Stimulated activated CD8-positive, alpha-beta memory T cell treated with anti-CD3 and anti-CD28 coated beads, Interleukin-15, amount 100 ng/mL, for 48 hours (primary cell): ENCODE measurements around the gene FGF18.
A peak's percentile ranks its signal among the peaks of the same experiment; 100 is the strongest.

Experiments
- DNase-seq, 2 donors: peaks; one replicate each; pipeline ENCODE4 v3.0.0-alpha.2; 2020; ENCODE audit warnings: low read depth in 2 of 2

Gene FGF18

DNA sequence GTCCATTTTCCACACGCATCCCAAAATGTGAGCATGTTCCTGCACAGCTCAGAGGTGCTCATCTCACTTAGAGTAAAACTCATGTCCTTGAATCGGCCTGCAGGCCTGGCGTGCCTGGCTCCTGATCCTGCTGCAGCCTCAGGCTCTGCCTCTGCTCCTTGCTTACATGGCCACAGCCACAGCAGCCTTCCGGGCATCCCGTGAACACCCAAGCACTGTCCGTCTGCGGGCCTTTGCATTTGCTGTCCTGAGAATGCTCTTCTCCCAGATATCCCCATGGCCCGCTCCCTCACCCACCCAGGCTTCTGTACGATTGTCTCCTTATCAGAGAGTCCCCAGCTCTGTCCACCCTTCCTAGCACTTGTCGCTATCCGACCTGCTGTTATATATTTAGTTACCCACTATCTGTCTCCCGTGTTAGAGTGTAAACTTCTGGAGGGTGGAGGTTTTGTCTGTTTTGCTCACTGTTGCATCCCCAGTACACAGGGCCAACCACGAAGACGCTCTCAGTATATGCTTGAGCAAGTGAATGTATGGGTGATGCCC, 21.9 kb downstream of the FGF18 start:
- DNase-seq: no peak

DNA sequence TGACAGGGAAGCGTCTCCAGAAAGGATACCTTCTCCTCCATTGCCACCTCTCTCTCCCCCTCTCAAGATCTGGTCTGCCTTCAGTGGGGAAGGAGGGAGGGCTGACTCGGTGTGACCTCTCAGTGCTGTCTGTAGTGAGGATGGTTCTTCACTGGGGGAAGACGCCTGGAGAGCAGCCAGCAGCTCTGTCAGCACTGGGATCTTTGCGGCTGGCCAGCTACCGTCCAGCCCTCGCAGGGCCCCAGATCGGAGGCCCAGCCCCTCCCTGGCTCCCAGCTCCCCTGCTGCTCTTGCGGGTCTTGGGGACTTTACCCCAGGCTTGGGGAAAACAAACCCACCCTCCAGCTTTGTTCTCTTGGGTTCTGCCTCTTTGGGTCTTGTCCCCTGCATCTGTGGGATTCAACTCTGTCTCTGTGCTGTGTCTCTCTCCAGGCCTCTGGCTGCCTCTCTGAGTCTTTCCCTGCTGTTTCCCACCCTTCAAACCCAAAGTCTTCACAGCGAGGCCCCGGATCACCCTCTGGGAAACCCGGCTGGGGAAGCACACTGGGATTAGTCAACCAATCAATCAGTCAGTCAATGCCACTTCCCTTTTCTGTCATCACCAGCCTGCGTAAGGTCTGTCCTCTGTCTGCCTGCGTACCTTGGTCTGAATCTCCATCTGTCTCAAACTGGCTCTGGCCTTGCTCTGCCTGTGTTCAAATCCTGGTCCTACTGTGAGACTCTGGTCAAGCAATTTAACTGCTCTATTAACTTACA, 23.0 kb downstream of the FGF18 start:
- DNase-seq: no peak

DNA sequence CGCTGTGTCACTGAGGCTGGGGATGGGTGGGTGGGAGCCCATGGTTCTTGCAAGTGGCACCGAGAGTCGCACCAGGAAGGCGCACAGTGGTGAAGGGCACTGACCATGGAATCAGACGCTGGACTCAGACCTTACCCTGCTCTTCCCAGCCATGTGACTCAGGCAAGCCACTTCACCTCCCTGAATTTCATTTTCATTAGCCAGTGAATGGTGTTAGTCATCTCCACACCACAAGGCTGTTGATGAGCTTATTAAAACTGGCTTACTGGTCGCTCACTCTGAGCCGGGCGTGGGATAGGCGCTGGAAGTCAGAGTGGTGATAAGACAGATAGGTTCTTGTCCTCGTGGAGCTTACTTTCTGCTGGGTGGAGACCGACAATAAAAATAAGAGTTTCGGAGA, 25.1 kb downstream of the FGF18 start:
- DNase-seq: no peak

DNA sequence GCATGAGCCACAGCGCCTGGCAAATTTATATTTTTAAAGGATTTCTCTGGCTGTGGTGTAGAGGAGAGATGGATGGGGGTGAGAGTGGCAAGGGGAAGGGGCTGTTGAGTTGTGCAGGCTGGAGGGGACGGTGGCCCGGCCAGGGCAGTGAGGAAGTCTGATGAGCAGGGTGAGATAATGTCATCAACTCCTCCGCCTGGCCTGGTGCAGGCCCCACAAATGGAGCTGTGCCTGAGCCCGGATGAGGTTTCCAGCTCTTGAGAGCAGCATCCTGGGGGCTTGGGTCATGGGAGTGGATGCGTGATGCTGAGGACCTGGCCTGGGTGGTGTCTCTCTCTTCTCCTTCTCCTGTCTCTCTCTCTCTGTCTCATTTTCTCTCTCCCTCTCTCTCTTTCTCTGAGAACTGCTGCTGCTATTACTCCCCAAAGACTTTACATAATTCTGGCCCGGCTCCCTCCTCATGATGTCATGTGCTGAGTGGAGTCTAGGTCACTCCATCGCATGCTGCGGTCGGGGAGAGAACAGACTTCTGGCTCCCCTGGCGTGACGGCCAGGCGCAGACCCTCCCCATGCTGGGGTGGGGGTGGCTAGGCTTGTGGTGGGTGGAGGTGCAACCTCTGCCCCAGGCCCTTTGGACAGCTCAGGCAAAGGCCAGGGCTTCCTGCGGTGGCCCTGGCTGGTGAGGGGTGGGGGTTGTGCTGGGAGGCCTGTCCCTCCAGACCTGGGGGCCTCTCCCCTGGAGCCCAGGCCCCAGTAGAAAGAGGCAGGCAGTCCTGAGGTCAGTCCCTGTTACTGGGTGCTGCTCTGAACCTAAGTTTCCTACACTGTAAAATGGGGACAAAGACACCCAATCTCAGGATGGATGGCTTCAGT, 26.4 kb downstream of the FGF18 start:
- DNase-seq: no peak

DNA sequence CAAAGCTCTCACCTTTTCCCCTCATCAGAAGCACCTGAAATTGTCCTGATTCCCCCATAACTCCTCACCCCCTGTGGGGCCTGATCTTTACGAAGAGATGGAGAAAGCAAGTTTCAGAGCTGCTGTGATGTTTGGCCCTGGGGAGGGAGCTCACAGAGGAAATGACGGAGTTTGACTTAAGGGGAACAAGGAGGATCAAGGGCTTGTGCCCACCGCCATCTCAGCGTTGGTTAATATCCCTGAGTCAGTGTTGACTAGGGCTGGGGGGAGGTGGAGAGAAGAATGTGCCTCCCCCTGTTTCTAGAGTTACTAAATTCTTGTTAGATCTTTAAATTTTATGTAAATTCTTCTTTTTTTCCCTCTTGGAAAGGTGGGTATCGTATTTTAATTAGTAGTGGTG, 27.8 kb downstream of the FGF18 start:
- no peak for DNase-seq

DNA sequence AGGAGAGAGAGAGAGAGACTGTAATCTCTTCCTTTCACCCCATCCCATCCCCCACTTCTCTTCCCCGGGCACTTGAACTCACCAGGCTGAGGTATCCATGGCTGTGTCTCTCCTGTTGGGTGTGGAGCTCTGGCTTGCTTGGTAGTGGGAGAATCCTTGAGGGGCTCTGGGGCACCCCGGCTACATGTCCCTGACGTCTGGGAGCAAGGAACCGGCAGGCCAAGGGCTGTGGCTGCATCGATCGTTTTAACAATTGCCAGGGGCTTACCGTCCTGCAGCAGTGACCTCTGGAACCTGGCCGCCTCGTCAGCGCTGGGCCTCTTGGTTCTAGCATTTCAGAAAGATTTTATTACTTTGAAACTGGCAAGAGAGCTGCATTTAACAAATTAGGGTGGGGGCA, 30.0 kb downstream of the FGF18 start:
- DNase-seq: no peak

DNA sequence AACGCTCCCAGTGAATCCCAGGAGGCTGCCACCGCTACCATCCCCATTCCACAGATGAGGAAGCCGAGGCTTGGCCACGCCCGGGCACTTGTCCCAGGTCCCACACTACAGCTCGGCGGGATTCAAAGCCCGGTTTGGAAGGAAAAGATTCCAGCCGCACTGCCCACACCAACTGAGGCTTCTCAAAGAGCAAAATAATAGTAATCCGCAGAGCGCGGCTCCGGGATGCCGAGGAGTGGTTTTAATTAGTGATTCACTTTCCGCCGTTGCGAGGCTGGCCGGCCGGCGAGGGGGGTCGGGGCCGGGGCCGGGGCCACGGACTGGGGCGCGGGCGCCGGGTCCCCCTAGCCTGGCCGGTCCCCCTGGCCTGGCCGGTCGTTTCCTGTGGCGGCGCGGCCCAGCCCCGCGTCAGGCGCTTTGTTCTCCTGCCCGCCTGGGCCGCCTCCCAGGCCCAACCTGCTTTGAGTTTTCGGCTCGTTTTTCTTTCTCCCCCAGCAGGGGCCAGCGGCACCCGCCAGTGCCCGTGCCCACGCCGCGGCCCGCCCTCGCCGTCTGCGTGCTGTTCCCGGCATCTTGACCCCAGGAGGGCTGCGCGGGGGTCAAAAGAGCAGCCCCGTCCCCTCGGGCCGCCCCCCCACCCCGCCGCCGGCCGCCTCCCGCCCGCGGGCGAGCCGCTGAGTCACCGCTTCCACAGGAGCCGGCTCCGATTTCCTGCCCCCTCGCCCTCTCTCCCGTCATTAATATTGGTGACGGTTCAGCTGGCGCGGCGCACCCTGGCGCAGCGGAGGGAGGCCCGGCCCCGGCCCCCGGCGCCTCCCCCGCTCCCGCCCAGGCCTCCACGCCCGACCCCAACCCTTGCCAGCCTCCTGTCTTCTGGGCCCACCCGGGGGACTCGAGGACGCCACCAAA, 31.2 kb downstream of the FGF18 start:
- DNase-seq: peak; percentile 3 to 6

DNA sequence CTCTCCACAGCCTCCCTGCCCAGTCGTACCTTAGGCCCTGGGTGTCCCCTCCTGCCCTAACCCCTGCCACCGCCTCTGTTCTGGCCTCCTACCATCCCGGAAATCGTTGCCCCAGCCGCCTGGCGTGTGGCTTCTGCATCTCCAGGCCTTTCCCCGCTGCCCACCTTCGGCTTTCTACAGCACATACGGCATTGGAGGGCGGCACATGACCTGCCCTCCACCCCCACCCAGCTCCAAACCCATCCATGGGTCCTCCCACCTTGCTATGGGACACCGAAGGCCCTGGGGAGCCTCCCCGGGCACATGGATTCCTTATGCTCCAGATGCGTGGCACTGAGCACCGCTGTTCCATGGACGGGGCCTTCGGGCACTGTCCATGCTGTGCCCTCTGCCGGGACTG, 32.0 kb downstream of the FGF18 start:
- no peak for DNase-seq

DNA sequence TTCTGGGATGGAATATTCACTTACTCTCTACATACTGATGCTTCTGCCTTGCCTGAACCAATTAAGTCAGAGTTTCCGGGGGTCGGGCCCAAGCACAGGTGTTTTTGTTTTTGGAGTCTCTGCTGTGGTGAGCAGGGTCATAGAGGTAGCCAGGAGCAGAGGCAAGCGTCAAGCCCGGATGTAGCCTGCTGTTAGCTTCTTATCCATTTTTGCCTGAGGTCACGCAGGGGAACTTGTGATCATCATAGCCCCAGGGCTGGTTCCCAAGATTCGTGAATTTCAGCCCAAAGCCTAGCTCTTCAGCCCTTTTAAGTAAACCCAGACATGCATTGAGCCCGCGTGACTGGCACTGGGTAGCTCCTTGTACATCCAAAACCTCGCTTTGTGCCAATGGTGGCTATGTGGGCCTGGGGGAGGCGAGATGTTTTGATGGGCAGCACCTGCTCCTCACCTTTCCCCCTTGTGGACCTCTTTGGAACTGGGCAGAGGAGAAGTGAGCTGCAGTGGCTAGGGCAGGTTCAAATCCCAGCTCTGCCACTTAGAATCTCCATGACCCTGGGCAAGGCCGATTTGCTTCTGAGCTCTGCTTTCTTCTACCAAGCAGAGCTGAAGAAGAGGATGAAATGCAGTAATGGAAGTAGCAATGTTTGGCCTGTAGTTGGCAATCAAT, 33.7 kb downstream of the FGF18 start:
- no peak for DNase-seq

DNA sequence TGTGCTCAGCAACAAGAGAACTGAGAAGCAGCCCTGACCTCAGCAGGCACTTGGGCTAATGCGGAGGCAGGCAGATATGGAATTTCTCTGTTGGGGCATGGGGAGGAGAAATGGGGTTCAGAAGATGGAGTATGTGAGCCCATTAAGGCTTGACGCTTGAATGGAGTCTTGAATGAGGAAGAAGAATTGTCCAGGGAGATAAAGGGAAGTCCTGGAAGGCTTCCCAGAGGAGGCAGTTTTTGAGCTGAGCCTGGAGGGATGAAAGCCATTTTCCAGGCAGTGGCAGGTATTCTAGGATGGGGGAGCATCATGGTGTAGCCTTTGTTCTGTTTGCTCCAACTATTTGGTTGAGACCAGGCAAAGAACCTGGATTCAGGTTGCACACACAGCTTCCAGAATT, 34.5 kb downstream of the FGF18 start:
- DNase-seq: no peak

DNA sequence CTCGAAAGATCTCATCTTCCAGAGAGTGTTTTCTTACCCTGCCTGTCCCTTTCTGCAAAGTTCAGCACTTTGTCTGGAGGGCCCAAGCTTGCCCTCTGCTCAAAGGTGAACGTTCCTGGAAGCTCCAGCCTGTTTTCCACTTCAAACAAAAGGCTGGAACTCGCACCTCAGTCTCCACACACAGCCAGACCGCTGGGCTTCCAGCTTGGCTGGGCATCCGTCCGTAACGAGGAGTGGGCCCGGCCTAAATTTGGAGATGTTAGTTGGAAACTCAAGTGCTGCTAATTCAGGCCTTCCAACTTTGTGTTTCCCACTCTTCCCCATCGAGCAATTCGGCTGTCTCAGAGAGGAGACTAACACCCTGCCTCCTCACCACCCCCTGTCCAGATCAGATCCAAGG, 35.1 kb downstream of the FGF18 start:
- no peak for DNase-seq

DNA sequence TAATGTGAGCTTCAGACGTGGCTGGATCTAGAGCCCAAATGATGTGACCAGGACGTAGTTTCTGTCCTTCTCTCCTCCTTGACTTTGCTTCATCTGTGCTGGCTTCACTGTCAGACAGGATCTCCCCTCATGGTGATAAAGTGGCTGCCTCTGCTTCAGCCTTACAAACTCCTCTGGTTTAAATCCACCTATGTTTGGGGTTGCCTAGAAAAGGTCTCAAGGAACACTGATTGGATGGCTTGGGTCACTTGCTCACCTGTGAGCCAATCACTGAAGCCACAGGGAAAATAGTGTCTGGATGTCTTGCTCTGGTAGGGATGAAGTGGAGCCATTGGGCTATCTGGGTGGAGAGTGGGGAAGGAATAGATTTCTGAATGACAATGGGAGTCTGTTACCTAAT, 36.1 kb downstream of the FGF18 start:
- DNase-seq: no peak

DNA sequence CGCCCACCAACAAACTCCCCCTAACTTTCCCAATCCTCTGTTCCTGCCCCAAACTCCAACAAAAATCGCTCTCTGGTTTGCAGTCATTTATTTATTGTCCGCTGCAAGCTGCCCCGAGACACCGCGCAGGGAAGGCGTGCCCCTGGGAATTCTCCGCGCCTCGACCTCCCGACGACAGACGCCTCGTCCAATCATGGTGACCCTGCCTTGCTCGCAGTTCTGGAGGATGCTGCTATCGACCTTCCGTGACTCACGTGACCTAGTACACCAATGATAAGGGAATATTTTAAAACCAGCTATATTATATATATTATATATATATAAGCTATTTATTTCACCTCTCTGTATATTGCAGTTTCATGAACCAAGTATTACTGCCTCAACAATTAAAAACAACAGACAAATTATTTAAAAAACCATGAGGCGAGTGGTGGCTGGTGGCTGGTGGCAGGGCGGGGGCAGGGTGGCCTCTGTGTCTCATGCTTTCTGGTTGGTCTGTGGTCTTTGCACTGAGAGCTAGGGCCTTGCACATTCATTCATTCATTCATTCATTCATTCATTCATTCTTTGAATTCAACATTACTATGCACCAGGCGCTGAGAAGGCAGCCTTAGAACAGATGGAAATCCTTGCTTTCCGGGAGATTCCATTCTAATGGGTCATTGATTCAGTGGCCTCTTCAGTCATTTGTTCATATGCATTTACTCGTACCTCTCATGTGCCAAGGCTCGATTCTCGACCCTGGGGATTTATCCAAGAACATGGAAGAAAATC, 37.9 kb downstream of the FGF18 start:
- DNase-seq: no peak

DNA sequence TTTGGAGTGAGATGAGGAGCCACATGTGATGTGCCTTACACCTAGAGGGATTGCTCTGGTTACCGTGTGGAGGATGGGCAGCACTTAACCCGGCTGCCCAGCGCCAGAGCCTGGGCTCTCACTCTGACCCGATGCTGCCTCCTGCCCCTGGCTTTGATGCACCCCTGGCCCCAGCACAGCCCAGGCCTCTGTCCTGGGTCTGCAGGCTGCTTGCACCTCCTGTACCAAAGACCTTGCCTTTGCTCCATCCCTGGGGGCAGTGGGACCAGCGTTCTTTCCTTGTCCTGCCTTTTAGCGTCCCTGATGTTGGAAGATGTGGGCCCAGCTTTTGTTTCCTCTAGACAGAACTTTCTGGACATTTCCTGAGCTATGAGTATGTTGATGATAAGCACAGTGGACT, 40.4 kb downstream of the FGF18 start:
- no peak for DNase-seq

DNA sequence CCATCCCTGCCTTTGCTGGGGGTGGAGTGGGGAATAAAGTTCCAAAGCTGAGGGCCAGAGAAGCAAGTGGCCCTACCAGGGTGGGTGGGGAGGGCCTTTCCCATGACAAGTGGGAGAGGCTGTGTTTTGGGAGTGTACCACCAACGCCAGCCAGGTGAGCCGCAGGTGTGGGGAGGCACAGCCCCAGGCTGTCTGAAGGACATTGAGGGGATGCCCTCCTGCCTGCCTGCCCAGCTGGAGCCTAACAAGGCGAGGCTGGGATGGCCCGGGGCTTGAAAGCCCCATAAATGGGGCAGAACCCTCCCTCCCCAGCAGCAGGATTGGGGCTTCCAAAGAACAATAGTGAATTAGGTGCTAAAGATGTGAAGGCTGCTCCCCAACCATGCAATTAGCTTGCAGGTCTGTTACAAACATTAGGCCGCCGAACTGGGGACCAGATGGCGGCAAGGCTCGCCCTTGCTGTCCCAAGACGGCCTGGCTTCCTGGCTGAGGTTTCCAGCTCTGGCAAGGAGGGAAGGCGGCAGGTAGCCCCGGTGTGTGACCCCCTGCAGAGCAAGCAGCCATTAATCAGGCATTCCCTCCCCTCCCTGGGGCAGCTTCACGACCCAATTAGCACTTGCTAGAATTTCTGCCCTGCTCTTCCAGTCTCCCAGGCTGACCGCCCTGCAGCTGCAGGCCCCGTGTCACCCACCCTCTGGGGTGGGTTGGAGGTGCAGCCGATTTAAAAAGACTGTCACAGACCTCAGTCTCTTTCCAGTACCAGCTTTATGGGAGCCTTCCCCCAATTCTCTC, 42.9 kb downstream of the FGF18 start:
- DNase-seq: no peak

DNA sequence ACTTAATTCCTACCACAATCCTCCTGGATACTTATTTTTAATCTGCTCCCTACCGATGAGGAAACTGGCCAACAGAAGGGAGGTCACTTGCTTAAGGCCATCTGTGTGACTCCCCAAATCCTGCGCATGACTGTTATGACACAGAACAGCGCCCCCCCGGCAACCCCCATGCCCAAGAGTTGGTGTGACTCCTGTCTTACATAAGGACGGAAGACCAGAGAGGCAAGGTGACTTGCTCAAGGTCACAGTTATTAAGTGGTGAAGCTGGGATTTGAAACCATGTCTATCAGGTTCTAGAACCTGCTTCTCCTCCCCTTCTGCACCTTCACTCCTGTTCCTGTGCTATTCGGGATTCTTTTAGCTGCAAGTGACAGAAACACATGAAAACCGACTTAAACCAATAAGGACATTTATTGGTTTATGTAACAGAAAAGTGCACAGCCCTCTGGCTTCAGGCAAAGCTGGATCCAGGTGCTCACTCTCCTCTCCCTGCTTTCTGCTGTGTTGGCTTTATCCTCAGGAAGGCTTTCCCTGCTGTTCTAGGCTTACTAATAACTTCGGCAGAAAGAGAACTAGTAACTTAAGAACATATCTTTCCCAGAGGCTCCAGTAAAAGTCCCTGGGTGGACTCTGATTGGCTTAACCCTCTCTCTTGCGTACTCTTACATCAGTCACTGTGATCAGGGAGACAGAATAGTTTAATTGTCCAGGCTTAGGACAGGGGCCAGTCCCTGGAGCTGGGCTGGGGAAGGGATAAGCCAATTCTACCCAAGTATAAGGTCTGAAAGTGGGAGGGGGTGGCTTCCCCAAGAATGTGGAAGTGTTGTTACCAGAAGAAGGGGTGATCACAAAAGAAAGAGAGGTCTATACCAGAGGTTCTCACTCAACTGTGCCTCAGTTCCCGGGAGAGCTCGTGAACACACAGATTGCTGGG, 43.7 kb downstream of the FGF18 start:
- no peak for DNase-seq

DNA sequence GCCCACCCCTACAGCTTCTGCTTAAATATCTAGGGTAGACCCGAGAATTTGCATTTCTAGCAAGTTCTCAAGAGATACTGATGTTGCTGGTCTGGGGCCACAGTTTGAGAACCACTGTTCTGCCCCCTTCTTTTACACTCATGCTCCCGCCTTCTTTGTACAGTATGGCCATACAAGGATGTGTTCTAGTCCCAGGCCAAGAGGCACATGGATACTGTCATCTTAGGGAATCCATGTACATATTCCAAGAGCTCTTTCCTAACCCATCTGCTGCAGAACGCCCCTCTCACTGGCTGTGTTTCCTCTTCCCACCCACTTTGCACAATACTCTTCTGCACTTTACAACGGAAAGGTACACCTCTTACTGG, 44.4 kb downstream of the FGF18 start:
- DNase-seq: no peak

DNA sequence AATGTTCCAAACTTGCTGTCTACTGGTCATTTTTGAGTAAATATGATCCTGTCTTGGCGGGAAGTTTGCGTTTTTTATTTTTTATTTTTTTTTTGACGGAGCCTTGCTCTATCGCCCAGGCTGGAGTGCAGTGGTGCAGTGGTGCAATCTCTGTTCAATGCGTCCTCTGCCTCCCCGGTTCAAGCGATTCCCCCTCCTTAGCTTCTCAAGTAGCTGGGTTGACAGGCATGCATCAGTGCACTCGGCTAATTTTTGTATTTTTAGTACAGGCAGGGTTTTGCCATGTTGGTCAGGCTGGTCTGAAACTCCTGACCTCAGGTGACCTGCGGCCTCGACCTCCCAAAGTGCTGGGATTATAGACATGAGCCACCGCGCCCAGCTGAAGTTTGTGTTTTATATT, 45.4 kb downstream of the FGF18 start:
- DNase-seq: no peak

DNA sequence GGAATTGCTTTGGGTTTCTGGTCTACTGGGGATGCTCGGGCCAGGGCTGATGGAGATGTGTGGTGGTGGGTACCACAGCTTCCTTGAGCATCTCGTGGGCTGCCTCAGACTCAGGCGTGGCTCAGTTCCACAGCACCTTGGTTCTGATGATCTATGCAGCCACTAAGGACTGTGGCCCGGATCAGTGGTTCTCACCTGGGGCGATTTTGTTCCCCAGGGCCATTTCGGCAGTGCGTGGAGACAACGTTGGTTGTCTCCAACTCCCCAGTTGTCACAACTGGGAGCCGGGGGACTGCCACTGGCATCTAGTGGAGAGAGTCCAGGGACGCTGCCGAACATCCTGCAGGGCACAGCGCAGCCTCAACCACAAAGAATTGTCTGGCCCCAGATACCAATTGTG, 47.7 kb downstream of the FGF18 start:
- DNase-seq: no peak
